NCI-H1105 treated with DMSO at 0.1 percent for 48 hours (cell line): Measurements from ENCODE around the gene ERLEC1.
"Not testable (repeated sequence)": the region's sequence is repeated elsewhere in the genome, so short reads cannot be mapped to it uniquely, and the experiment has no call there.

ENCODE experiments used
- DNase-seq: peaks from one replicate; lab custom pipeline; 2025; lab: John Stamatoyannopoulos, UW

Gene ERLEC1

GRCh38 chr2:53786705-53787613 lies at the start of gene ERLEC1, which contains the start of gene ASB3:
Gene ERLEC1 (plus strand): TSS chr2:53787044. CDS start chr2:53787211, 167 bp downstream.
Gene ASB3 (minus strand): TSS chr2:53786953. CDS start chr2:53765572, 21,381 bp downstream.
- peak; percentile 85 for DNase-seq

DNA sequence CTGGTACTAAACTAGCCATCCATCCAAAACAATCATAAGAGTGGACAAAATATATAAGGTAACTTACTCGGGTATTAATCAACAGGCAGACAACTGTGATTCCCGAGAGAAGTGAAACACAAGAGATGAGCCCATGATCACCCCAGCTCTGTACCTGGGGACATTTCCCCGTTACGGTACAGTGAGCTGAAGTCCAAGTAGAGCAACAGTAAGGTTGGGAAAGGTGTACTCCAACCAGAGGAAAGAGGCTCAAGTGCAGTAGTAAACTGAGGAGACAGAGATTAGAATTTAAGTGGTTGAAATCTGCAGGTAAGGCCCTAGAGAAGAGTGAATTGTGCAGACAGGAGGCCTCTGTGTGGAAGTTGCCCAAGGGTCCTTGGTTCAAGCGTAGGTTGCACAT lies 49.8 kb upstream of the ERLEC1 start:
- DNase-seq = no peak

DNA sequence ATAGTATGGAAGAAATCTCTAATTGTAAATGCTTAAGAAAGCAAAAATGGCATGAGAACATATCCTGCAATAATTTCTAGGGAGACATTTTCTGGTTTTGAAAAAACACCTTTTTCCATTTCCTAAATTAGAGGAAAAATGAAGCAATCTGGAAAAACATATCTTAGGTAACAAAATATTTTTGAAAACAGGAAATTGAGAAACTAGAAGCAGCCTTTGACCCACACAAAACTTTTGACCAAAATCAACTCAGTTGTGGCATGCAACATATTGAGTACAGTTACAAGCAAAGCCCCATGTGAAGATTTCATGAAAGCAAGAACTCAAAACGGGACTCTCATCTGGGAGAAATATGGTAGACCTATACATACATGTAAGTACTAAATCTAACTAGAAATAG lies 47.8 kb upstream of the ERLEC1 start:
- no peak for DNase-seq

DNA sequence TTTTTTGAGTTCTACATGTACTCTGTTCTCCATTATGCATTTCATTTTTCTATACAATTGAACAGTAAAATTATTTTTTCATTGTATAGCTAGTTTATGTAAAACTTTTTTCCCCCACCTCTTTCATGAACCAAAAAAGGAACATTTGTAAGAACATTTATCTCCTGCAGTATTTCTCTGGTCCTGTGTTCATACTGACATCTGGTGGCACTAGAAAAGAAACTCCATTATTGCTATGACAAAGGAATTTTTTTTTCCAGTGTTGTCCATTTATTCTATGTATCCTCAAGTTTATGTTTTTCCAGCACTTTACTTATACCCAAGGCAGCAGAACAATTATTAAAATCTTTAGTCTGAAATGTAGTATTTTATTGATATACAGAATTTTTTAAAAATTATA lies 46.7 kb upstream of the ERLEC1 start:
- DNase-seq = peak; percentile 40

DNA sequence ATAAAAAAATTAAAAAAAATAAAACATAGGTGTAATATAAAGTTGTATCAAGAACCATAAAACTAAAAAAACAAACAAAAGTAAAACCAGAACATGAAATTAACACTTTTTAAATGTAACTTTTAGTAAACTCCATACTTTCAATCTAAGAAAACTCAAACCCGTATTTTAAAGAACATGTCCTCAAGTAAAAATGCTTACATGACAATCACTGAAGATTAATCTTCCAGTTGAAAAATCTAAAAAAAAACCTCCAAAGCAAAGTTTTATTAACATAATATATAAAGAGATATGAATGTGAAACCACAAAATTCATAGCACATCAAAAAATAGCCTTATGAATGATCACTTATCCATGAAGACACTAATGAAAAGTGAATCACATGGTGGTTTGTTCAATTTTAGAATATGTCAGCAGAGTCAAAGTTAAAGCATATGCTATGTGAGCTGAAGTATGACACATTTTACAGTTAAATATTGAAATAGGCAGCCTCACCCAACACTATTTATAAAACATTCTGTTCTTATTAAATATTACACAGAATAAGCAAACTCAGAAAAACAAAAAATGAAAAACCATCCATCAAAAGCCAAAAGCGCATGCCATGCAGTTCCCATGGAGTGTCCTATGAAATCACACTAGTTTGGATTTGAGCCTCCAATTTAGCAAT lies 42.3 kb upstream of the ERLEC1 start:
- no peak for DNase-seq

GRCh38 chr2:53750041-53750768 lies 36.6 kb upstream of the ERLEC1 start:
- DNase-seq = no peak

GRCh38 chr2:53751728-53752127 lies 35.1 kb upstream of the ERLEC1 start:
- DNase-seq = no peak

DNA sequence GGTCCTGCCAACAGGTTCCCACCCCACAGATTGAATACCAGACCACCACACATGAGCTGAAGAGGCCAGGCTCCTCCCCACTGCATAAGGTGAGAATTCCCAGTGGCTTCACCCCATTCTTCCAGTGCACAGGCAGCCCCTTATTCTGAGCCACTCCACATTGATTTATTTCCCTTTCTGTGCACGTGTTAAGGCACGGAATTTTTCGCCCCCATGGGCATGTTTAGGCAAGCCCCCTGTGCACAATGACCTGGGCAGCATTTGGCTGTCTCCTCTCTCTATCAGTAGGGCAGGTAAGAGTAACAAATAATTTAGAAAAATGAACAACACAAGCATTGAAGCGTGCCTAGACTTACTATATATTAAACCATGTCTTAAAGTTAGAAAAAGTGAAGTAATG lies 34.5 kb upstream of the ERLEC1 start:
- DNase-seq = peak; percentile 4

DNA sequence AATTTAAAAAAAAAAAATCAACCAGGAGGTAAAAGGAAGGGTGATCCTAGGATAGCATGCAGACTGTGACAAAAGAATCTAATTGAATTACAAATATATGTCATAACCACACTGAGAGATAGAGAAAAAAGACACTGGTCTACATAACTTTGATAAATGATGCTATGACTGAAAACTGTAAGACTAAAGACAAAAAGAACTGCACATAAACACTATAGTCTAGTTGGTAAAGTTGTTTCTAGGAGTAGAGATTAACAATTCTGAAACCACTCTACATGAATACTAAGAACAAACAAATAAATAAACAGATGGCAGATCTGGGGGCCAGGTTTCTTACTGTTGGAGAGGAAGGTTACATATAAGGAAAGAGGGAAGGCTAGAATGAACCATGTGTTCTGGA lies 33.8 kb upstream of the ERLEC1 start:
- DNase-seq = no peak

GRCh38 chr2:53755121-53755520 lies 31.7 kb upstream of the ERLEC1 start:
- DNase-seq = no peak

GRCh38 chr2:53756644-53757043 lies 30.2 kb upstream of the ERLEC1 start:
- no peak for DNase-seq

DNA sequence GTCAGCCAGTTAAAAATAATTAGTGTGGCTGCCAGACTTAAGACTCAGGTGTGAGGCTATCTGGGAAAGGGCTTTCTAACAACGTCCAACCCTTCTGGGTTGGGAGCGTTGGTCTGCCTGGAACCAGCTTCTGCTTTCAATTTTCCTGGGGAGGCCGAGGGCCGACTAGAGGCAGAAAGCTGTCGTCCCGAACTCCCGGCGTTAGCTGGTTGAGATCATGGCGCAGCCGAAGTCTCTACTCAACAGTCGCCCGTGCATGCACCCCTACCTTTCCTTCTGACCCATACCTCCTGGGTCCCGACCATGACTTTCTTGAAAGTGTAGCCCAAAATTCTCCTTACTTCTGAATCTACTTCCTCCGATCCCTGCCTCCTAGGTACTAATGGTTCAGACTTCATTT lies 29.6 kb upstream of the ERLEC1 start:
- not testable (repeated sequence) for DNase-seq

DNA sequence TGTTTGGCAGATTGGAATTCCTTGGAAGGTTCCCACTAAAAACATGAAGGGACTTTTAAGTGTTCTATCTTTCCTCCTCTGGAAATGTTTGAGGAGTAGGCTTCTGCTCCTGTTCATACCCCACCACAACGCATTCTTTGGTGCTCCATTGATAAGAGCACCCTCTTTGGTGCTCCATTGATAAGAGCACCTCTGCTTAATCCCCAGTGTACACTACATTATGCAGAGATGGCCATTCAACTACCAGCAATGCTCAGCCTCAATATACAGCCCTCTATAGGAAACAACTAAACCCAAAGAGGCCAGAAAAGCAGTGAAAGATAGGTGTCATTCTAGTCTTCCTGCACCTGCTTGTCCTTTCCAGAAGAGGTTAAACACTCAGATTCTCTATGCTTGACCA lies 21.1 kb upstream of the ERLEC1 start:
- DNase-seq = no peak

DNA sequence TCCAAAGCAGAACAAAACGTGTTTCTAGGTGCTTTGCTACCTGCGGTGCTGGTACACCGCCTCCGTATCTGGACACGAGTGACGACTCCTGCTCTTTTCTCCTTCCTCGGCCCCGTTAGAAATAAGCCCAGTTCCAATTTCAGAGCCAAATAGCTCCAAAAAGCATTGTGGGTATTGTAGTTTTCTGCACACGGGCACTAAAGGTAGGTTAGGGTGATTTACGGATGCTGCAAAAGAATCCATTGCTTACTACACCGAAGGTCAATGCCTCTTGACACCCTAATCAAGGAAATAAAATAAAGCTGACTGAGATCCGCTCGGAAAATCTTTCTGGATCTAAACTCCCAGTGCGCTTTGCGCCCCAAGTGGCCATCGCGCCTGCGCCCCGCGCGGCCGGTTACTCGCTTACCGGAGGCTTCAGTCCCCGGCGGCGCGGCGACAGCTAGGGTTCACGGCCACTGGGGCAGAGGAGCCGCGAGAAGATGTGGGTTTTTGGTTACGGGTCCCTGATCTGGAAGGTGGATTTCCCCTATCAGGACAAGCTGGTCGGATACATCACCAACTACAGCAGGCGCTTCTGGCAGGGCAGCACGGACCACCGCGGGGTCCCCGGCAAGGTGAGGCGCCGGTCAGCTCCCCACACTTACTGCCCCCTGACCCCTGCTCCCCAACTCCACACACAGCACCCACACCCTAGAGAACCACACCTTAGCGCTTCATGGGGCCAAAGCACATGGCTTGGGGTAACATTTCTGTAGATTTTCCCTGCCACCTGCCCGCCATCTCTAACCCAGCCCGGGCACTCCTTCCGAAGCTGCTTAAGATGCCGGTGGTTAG lies 19.2 kb upstream of the ERLEC1 start, which contains the start of gene CHAC2:
Gene CHAC2, plus strand, starts transcription at position 400 of the 837 bp plus-strand sequence. Its CDS starts 83 bp downstream, at position 483.
- peak; percentile 85 for DNase-seq

DNA sequence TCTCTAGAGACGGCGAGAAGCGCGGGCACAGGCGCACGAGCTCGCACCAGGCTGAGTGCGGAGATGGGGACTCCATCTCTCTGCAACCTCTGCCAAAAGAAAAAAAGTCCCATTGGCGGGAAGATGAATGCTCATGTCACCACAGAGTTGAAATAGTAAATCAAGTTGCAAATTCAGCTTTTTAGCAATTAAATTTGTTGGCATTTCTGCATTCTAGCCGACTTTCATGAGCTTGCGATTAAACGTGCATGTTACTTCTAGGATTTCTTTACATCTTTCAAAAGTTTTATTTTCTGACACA lies 18.7 kb upstream of the ERLEC1 start:
- DNase-seq = peak; percentile 49

DNA sequence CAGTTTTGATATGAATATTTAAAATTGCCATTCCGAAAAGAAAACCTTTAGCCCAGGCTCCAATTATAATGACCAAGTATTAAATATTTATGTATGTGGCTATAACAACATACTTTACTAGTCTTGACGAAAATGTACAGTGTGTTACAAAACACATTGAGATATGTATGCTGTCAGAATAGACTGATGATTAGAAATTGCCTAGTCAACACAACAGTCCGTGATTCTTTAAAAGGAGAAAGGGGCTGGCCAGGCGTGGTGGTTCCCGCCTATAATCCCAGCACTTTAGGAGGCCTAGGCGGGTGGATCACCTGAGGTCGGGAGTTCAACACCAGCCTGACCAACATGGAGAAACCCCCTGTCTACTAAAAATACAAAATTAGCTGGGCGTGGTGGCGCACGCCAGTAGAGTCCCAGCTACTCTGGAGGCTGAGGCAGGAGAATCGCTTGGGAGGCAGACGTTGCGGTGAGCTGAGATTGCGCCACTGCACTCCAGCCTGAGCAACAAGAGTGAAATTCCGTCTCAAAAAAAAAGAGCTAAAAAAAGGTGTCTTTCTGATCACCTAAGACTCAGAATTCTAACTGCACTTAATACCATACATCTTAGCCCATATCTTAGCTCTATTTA lies 17.4 kb upstream of the ERLEC1 start:
- DNase-seq = no peak

GRCh38 chr2:53770264-53770663 lies 16.6 kb upstream of the ERLEC1 start:
- DNase-seq = no peak

GRCh38 chr2:53777134-53777533 lies 9.7 kb upstream of the ERLEC1 start:
- no peak for DNase-seq

GRCh38 chr2:53778536-53779162 lies 8.2 kb upstream of the ERLEC1 start:
- no peak for DNase-seq

DNA sequence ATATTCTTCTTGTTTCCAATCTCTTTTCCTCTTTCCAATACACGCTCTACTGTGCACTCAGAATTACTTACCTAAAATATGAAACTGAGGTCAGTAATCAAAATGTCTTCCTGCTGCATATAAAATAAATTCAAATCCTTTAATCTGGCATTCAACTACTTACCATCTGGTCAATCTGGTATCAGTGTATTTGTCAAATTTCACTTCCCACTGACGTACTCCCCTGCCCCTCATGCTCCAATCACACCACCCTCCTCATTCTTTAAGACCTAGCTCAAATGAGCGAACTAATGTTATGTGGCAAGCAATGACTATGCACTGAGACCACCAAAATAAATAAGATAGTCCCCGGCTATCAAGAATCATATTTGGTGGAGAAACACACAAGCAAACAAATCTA lies 6.8 kb upstream of the ERLEC1 start:
- no peak for DNase-seq

GRCh38 chr2:53782676-53783075 lies 4.2 kb upstream of the ERLEC1 start:
- DNase-seq = no peak
